ENCODE data around the gene LRRN4CL.
"Not testable (repeated sequence)": the region's sequence is repeated elsewhere in the genome, so short reads cannot be mapped to it uniquely, and the experiment has no call there.

Gene LRRN4CL

DNA sequence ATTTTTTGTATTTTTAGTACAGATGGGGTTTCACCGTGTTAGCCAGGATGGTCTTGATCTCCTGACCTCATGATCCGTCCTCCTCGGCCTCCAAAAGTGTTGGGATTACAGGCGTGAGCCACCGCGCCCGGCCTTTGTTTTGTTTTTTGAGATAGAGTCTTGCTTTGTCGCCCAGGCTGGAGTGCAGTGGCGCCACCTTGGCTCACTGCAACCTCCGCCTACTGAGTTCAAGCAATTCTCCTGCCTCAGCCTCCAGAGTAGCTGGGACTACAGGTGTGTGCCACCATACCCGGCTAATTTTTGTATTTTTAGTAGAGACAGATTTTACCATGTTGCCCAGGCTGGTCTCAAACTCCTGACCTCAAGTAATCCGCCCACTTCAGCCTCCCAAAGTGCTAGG is 39.0 kb downstream of the LRRN4CL start:
- not testable (repeated sequence) for H3K27ac ChIP-seq (ENCODE audit: low read depth, low read length); H3K27me3 ChIP-seq (ENCODE audit: control insufficient read depth in 1 of 2, insufficient read depth in 2 of 2, low read length in 2 of 2); H3K9ac ChIP-seq (ENCODE audit: low read length)

DNA sequence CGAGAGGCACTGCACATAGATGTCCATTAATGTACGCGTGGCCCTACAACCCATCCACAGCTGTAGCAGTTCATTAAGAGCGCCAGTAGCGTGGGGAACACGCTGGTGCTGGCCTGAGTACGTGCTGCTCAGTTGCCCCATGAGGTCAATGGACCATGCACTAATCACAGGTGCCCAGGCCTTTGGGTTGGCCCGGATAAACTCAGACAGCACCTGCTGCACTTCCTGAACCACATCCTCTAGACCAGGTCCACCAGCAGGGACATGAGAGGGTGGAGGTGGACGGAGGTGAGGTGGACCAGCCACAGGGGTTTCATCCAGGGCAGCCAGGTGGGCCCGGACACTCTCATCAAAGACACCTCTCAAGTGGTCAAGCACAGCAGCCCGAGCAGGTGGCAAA is 39.8 kb downstream of the LRRN4CL start:
- no peaks in the 10 kb centered on the region for H3K9me3 ChIP-seq (ENCODE audit: low read length)
- no peaks in the 10 kb centered on the region for H3K27me3 ChIP-seq (ENCODE audit: control insufficient read depth in 1 of 2, insufficient read depth in 2 of 2, low read length in 2 of 2)
- H3K36me3 ChIP-seq (ENCODE audit: insufficient read depth, low read length) = peaks cover 23% of the 10 kb centered on the region
- no peak overlapping the region for H3K4me3 ChIP-seq (ENCODE audit: low read depth in 1 of 2, low read length in 2 of 2)
- H3K9ac ChIP-seq (ENCODE audit: low read length) = no peak overlapping the region
- peaks cover 32% of the 10 kb centered on the region for H3K4me1 ChIP-seq (ENCODE audit: insufficient read depth, low read length)
- no peak overlapping the region for H3K27ac ChIP-seq (ENCODE audit: low read depth, low read length)

More for the DNA sequence above, 39.0 kb downstream of the LRRN4CL start:
- not testable (repeated sequence) for H3K4me3 ChIP-seq (ENCODE audit: low read depth in 1 of 2, low read length in 2 of 2); H3K9me3 ChIP-seq (ENCODE audit: low read length)
- peaks cover 28% of the 10 kb centered on the region for H3K4me1 ChIP-seq (ENCODE audit: insufficient read depth, low read length)
- peaks cover 22% of the 10 kb centered on the region for H3K36me3 ChIP-seq (ENCODE audit: insufficient read depth, low read length)

DNA sequence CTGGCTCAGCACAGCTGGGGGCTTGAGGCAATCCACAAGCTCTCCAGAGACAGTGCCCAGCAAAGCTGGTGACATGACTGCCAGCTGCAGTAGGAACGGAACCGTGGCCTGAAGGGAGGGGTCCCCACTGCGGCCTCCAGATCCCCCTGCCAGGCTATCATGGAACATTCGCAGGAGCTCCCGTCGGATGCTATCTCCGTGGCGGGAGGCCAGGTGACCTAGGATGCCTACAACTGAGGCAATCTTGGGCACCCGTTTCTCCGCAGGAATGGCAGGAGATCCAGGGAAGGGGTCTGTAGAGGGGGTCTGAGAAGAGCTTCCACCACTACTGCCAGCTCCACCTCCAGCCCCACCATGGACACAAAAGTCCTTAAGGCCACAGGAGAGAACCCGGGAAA is 40.4 kb downstream of the LRRN4CL start:
- no peak overlapping the region for H3K9ac ChIP-seq (ENCODE audit: low read length)
- H3K27ac ChIP-seq (ENCODE audit: low read depth, low read length) = no peak overlapping the region
- H3K27me3 ChIP-seq (ENCODE audit: control insufficient read depth in 1 of 2, insufficient read depth in 2 of 2, low read length in 2 of 2) = no peaks in the 10 kb centered on the region
- no peaks in the 10 kb centered on the region for H3K9me3 ChIP-seq (ENCODE audit: low read length)
- H3K36me3 ChIP-seq (ENCODE audit: insufficient read depth, low read length) = peaks cover 27% of the 10 kb centered on the region
- H3K4me3 ChIP-seq (ENCODE audit: low read depth in 1 of 2, low read length in 2 of 2) = no peak overlapping the region
- peaks cover 32% of the 10 kb centered on the region for H3K4me1 ChIP-seq (ENCODE audit: insufficient read depth, low read length)

DNA sequence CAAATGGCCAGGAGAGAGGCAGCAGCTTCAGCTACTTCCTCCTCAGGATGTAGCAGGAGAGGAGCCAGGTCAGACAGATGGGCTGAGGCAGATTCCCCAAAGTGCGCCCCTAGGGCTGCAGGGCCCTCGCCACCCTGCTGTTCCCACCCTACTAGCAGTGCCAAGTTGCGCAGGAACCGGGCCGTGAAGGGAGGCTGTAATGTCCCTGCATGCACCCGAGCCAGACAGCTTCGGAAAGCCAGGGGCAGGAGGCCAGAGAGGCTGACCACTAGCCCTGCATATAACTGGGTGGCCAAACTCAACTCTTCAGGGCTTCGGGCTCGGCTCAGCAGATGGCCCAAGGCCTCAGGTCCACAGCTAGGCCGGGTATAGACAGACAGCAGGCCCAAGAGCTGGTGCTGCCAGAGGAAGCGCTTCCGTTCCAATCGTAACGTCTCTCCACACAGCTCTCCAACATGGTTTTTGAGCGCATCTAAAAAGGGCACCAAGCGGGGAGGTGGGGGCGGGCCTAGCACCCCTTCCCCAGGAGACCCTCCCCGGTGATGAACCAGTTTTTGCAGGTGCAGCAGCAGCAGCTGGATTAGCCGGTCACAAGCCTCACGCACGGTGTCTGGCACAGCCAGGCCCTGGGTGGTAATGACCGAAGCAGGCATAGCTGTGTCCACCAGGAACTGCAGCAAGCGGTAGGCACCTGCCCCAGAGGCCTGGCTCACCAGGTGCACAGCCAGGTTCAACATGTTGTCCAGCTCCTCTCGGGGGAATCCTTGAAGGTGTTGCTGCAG is 41.0 kb downstream of the LRRN4CL start:
- Histone ChIP-seq H3K36me3 (ENCODE audit: insufficient read depth, low read length) (peaks cover 27% of the 10 kb centered on the region), H3K4me1 (ENCODE audit: insufficient read depth, low read length) (peaks cover 32% of the 10 kb centered on the region), H3K9me3 (ENCODE audit: low read length) (no peaks in the 10 kb centered on the region), H3K27me3 (ENCODE audit: control insufficient read depth in 1 of 2, insufficient read depth in 2 of 2, low read length in 2 of 2) (no peaks in the 10 kb centered on the region), H3K9ac (ENCODE audit: low read length) (no peak overlapping the region), H3K27ac (ENCODE audit: low read depth, low read length) (no peak overlapping the region), H3K4me3 (ENCODE audit: low read depth in 1 of 2, low read length in 2 of 2) (no peak overlapping the region)

DNA sequence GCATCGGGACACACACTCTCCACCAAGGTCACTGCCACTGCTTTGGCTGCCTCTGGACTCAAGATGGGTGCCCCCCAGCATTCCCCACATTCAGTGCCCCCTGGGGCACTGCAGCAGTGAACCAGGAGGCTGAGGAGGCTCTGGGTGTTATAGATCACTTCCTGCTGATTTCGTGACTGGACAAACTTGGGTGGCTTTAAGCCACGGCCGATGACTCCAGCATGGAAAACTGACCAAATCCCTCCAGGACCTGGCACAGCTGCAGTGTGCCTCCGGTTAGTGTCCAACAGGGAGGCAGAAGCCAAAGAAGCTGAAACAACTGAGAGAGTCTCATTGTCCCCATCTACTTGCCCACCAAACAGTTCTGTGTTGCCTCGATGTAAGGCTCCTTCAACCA is 41.7 kb downstream of the LRRN4CL start:
- H3K27me3 ChIP-seq (ENCODE audit: control insufficient read depth in 1 of 2, insufficient read depth in 2 of 2, low read length in 2 of 2) = no peaks in the 10 kb centered on the region
- no peak overlapping the region for H3K4me3 ChIP-seq (ENCODE audit: low read depth in 1 of 2, low read length in 2 of 2)
- H3K27ac ChIP-seq (ENCODE audit: low read depth, low read length) = no peak overlapping the region
- H3K36me3 ChIP-seq (ENCODE audit: insufficient read depth, low read length) = peaks cover 32% of the 10 kb centered on the region
- H3K9ac ChIP-seq (ENCODE audit: low read length) = no peak overlapping the region
- no peaks in the 10 kb centered on the region for H3K9me3 ChIP-seq (ENCODE audit: low read length)
- peaks cover 31% of the 10 kb centered on the region for H3K4me1 ChIP-seq (ENCODE audit: insufficient read depth, low read length)

DNA sequence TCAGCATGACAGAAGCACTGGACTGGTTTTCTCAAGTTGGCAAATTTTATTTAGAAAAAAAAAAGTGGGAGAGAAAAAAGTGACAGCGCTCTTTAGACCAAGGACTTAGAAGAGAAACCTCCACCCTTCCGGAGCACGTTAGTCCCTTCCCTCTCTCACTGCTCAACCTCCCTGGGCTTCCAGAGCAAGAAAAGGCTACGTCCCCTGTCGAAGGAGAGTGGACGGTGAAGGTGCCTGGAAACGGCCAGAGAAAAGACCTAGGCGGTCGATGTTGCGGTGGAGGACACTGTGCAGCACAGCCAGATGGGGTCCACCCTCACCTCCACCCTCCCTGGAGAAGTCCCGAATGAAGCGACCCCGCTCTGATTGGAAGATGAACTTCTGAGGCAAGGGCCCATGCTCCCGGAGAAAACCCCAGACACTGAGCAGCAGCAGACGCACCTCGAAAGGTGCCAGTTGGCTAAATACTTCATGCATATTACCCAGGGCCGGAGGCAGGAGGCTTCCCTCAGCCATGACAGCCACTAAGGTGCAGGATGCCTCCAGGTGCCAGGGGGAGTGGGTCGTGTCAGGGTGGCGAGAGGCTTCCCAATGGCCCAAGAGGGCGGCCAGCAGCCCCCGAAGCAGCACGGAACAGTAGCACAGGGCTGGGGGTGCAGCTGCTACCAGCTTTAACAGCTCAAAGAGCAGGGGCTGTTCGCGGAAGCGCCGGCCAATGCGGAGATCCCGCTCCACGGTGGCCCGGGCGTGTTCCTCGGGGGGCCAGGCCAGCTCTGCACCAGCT is 42.3 kb downstream of the LRRN4CL start:
- no peaks in the 10 kb centered on the region for H3K27me3 ChIP-seq (ENCODE audit: control insufficient read depth in 1 of 2, insufficient read depth in 2 of 2, low read length in 2 of 2)
- H3K27ac ChIP-seq (ENCODE audit: low read depth, low read length) = peak overlapping the region; percentile 66
- H3K9ac ChIP-seq (ENCODE audit: low read length) = no peak overlapping the region
- peak overlapping the region in 1 of 2 donors; percentile 41 for H3K4me3 ChIP-seq (ENCODE audit: low read depth in 1 of 2, low read length in 2 of 2)
- H3K4me1 ChIP-seq (ENCODE audit: insufficient read depth, low read length) = peaks cover 26% of the 10 kb centered on the region
- no peaks in the 10 kb centered on the region for H3K9me3 ChIP-seq (ENCODE audit: low read length)
- peaks cover 32% of the 10 kb centered on the region for H3K36me3 ChIP-seq (ENCODE audit: insufficient read depth, low read length)

DNA sequence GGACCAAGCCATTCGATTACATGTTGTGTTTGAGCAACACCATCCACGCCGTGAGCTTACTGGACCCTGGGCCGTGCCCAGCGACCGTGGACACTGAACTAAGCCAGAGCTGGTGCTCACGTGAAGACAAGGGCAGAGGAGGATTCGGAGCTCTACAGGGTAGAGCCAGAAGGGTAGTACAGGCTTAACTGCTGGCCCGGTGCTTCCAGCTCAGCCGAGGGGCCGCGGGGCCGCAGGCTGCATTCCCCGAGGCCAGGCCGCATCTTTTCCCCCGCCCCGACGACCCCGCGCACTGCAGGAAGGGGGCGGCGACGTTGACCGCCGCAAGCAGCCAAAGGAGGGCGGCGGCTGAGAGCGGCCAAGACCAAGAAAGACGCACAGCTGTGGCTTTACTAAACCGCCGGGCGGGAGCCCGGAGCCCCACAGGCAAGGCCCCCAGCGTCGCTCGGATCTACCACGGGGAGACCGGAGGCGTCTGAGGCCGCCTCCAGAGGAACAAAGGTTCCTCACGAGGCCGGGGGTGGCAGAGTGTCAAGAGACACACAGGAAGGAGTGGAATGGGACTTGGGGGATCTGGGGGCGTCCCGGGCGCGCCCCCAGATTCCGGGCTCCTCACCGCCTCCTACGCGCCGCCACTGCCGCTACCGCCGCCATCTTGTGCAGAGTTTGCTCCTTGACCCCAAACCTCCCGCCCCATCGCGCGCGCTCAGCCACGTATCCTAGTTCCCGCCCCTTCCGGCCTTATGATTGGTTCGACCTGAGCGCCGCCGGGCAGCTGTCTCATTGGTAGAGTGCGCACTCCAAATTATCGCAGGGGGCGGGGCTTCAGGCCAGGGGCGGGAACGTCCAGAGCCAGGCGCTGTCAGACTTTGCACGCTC is 43.1 kb downstream of the LRRN4CL start, which contains the start of gene GANAB:
TSS of gene GANAB (minus strand) at position 668 of the 879 bp plus-strand sequence. CDS start at position 654, 14 bp downstream.
- peak within 1 kb of the TSS; percentile 62 for H3K9ac ChIP-seq (ENCODE audit: low read length)
- H3K27me3 ChIP-seq (ENCODE audit: control insufficient read depth in 1 of 2, insufficient read depth in 2 of 2, low read length in 2 of 2) = no peaks in the 10 kb centered on the region
- H3K4me1 ChIP-seq (ENCODE audit: insufficient read depth, low read length) = peaks cover 18% of the 10 kb centered on the region
- peak within 1 kb of the TSS; percentile 71 to 80 for H3K4me3 ChIP-seq (ENCODE audit: low read depth in 1 of 2, low read length in 2 of 2)
- H3K9me3 ChIP-seq (ENCODE audit: low read length) = no peaks in the 10 kb centered on the region
- H3K36me3 ChIP-seq (ENCODE audit: insufficient read depth, low read length) = peaks cover 32% of the 10 kb centered on the region
- H3K27ac ChIP-seq (ENCODE audit: low read depth, low read length) = peak within 1 kb of the TSS; percentile 66

DNA sequence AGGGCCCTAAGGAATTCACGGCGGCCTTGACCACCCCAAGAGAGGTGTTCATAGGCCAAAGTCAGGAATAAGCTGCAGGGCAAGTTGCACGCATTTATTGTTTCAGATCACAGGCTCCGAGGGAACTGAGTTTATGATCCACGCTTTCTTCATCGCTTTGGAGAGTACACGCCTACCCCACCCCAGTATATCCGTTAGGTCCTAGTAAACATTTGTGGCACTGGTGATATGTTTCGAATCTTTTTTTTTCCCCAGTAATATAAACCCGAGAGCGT is 43.7 kb downstream of the LRRN4CL start:
- H3K9ac ChIP-seq (ENCODE audit: low read length) = peak overlapping the region; percentile 62
- H3K9me3 ChIP-seq (ENCODE audit: low read length) = no peaks in the 10 kb centered on the region
- no peaks in the 10 kb centered on the region for H3K27me3 ChIP-seq (ENCODE audit: control insufficient read depth in 1 of 2, insufficient read depth in 2 of 2, low read length in 2 of 2)
- H3K4me3 ChIP-seq (ENCODE audit: low read depth in 1 of 2, low read length in 2 of 2) = peak overlapping the region; percentile 71 to 80
- peaks cover 32% of the 10 kb centered on the region for H3K36me3 ChIP-seq (ENCODE audit: insufficient read depth, low read length)
- H3K27ac ChIP-seq (ENCODE audit: low read depth, low read length) = peak overlapping the region; percentile 64
- peaks cover 18% of the 10 kb centered on the region for H3K4me1 ChIP-seq (ENCODE audit: insufficient read depth, low read length)

DNA sequence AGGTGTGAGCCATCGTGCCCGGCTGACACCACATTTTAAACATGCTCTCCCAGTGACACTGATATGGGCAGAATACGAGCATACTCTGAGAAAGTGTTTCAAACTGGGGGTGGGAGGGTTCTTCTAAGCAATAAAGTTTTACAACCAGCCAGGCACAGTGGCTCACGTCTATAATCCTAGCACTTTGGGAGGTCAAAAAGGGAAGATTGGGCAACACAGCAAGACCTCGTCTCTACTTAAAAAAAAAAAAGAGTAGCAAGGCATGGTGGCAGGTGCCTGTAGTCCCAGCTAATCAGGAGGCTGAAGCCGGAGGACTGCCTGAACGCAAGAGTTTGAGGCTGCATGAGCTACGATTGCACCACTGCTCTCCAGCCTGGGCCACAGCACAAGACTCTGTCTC is 45.1 kb downstream of the LRRN4CL start:
- Histone ChIP-seq H3K4me3 (ENCODE audit: low read depth in 1 of 2, low read length in 2 of 2) (no peak overlapping the region), H3K9me3 (ENCODE audit: low read length) (no peaks in the 10 kb centered on the region), H3K36me3 (ENCODE audit: insufficient read depth, low read length) (peaks cover 34% of the 10 kb centered on the region), H3K27ac (ENCODE audit: low read depth, low read length) (no peak overlapping the region), H3K9ac (ENCODE audit: low read length) (no peak overlapping the region), H3K4me1 (ENCODE audit: insufficient read depth, low read length) (peaks cover 18% of the 10 kb centered on the region), H3K27me3 (ENCODE audit: control insufficient read depth in 1 of 2, insufficient read depth in 2 of 2, low read length in 2 of 2) (no peaks in the 10 kb centered on the region)

All from muscle layer of colon (tissue), 2 donors.